Measurements from ENCODE around the gene RAX2.

The RAX2 gene

GRCh38 chr19:3814648-3815047 is 42.6 kb upstream of the RAX2 start:
- TF ChIP-seq ZFX (IDR thresholded peaks at IDR 0.05) (no peak), CTCF (conservative IDR thresholded peaks at IDR 0.05) (no peak)

GRCh38 chr19:3813473-3814392 is 41.7 kb upstream of the RAX2 start:
- H3K27ac ChIP-seq = no peak overlapping the region
- no peak for TF ChIP-seq CTCF (conservative IDR thresholded peaks at IDR 0.05)
- TF ChIP-seq ZFX (IDR thresholded peaks at IDR 0.05) = no peak

More at GRCh38 chr19:3814648-3815047, 42.6 kb upstream of the RAX2 start:
- H3K27ac ChIP-seq = no peak overlapping the region

GRCh38 chr19:3810708-3811355 is 38.8 kb upstream of the RAX2 start:
- TF ChIP-seq CTCF (conservative IDR thresholded peaks at IDR 0.05) (no peak), ZFX (IDR thresholded peaks at IDR 0.05) (no peak)
- no peak overlapping the region for H3K27ac ChIP-seq

DNA sequence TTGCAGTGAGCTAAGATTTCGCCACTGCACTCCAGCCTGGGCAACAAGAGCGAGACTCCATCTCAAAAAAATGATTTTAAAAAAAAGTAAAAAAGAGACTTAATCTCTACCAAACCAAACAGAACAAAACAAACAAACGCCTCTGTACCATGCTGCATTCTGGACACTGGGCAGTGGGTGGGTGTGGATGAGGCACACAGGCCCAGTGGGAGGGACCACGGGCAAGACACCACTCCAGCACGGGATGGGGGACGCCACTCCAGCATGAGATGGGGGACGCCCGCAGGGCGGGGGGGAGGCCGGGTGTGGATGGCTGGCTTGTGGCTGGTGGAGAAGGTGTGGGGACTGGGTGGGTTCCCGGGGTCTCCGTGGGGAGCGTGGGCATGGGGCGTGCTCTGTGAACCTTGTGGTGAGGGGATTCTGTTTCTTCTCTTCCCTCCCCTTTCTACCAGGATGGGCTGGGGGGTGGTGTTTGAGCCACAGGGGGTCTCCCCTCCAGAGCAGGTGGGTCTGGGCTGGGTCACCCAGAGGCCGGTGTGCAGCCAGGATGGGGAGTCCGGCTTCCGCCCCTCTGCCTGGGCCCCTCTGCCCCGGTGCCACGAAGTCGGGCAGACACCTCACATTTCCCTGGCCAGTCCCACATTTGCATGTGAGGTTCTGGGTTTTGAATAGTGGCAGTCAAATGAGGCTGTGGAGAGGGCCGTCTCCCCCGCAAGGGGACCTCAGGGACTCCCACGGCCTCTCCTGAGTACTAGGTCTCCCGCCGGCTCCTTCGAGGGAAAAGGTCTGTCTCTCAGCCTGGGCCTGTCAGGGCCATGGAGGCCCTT is 38.1 kb upstream of the RAX2 start:
- no peak for TF ChIP-seq ZFX (IDR thresholded peaks at IDR 0.05)
- TF ChIP-seq CTCF (conservative IDR thresholded peaks at IDR 0.05) = no peak
- H3K27ac ChIP-seq = no peak overlapping the region

DNA sequence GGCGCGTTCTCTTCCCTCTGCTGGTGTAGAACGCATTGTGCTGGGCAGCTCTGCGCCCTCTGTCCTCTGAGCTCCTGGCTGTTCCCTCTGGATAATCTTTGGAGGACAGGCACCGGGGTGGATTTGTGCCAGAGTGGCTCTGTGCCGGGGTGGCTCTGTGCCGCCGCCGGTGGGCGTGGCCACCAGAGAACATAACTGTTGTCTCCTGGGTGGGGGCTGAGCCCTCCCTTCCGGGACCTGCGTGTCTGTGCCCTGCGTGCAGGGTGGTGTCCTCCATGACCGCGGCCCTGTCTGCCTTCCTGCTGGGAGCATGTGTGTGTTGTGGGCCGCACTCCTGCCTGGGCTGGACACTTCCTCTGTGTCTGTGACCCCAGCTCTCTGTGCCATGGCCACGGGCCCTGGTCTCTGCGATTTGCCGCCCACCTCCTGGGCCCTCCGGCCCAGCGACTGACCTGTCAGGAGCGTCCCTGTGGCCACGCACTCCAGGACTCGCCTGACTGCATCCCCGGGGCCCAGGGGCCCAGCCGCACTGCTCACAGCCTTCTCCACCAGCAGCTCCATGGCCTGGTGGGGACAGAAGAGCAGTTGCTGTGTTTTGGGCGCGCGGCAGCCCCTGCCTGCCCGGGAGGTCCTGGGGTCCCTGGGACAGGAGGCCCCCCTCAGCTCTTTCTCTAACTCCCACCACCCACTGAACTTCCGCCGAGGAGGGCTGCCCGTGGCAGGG is 36.6 kb upstream of the RAX2 start:
- TF ChIP-seq CTCF (conservative IDR thresholded peaks at IDR 0.05) (no peak), ZFX (IDR thresholded peaks at IDR 0.05) (no peak)
- H3K27ac ChIP-seq = 0 out of 2 replicates have a peak overlapping the region, but pooled peaks have one; percentile 9

GRCh38 chr19:3807574-3808354 is 35.7 kb upstream of the RAX2 start:
- TF ChIP-seq ZFX (IDR thresholded peaks at IDR 0.05) (no peak), CTCF (conservative IDR thresholded peaks at IDR 0.05) (no peak)
- peak overlapping the region; percentile 9; the same call in 1 of the 2 replicates for H3K27ac ChIP-seq
